GM21737 (cell line): ENCODE results near the gene CBLL1.

ENCODE experiments used
- ATAC-seq: cut with Tn5 transposase; IDR thresholded peaks from one replicate; pipeline ENCODE4 v1.9.1; 2021; ENCODE audit warnings: mild to moderate bottlenecking, moderate library complexity; ENCODE audit not compliant: unreplicated experiment

CBLL1 gene

GRCh38 chr7:107742678-107743566 is 1.0 kb upstream of the CBLL1 start:
- ATAC-seq, result peak; percentile 37

GRCh38 chr7:107744345-107744750 is 406 bp downstream of the CBLL1 start:
- ATAC-seq, result peak; percentile 37

GRCh38 chr7:107746006-107746405 is 2.1 kb downstream of the CBLL1 start:
- no peak for ATAC-seq

- no peak for ATAC-seq
Observed at GRCh38 chr7:107751113-107751512, 7.2 kb downstream of the CBLL1 start.

GRCh38 chr7:107754642-107755041 is 10.7 kb downstream of the CBLL1 start:
- no peak for ATAC-seq

- no peak for ATAC-seq
Observed at GRCh38 chr7:107758667-107759066, 14.7 kb downstream of the CBLL1 start.

GRCh38 chr7:107767391-107767790 is 23.4 kb downstream of the CBLL1 start:
- no peak for ATAC-seq

- no peak for ATAC-seq
Observed at GRCh38 chr7:107768263-107768662, 24.3 kb downstream of the CBLL1 start.

GRCh38 chr7:107773027-107773426 is 29.1 kb downstream of the CBLL1 start:
- ATAC-seq, result no peak

GRCh38 chr7:107777702-107778101 is 33.8 kb downstream of the CBLL1 start:
- no peak for ATAC-seq

GRCh38 chr7:107778283-107778682 is 34.3 kb downstream of the CBLL1 start:
- ATAC-seq, result no peak

GRCh38 chr7:107779647-107780099 is 35.7 kb downstream of the CBLL1 start:
- no peak for ATAC-seq

DNA sequence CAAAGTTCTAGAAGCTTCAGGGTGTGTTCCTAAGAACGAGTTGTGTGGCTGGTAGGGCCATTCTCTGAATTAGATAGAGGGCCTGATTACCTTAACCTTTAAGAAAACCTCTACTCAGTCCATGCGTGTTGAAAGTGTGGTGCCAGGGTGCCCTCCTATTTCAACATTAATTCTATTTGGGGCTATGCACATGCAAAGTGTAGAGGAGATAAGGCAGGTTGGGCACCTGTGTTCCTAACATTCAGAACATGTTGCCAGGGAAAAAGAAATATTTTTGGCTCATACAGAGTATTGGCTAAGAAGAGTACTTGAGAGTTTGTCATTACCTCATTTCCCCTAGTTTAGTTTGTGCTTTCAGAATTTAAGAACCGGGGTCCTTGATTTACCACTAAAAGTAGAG is 38.4 kb downstream of the CBLL1 start:
- no peak for ATAC-seq

DNA sequence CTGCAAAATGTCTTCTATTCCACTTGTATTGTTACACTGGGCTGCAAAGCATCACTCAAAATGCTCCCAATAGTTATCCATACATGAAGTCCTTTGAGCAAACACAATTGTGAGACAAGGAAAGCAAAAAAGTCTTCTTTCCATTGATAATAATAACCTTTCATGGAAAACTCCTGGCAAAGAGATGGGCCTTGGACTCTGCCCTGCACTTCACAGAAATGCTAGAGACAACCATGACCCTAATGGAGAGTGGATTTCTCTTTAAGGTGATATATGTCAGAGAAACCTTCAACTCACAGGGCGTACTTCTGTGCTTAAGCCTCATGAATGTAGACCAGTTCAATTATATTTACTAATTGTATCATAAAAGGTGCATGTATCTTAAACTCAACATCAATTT is 39.7 kb downstream of the CBLL1 start:
- no peak for ATAC-seq

DNA sequence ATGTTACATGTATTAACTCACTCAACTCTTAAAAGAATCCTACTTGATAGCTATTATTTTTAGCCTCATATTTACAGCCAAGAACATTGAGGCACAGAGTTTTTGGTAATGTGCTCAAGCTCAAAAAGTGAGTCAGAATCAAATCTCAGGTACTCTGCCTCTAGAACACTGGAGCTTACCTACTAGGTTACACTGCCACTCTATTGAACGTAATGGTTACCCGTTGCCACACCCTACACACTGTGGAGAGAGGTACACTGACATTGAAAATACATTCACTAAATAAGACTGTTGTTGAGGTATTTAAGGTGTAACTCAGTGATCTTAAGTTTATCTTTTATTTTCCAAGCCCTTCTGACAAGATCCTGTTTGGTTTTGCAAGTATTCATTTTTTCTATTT is 41.2 kb downstream of the CBLL1 start:
- ATAC-seq, result no peak

DNA sequence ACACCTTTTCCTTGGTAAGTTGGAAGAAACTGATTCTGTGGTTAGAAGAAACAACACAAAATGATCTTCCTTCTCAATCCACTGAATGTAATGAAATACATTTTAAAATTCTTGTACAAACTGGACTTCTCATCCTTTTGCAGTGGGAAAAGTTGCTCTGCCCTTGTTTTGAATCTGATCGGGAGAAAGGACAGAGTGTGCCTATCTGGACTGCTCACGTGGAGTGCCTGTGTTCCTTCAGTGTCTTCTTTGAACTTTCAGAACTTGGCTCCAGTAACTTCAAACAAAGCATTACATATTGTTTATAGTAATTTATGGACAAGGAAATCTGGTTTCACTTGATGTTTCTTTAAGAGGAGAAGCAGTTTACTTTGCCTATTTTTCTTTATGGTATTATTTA is 42.0 kb downstream of the CBLL1 start:
- ATAC-seq, result no peak

GRCh38 chr7:107788216-107788615 is 44.3 kb downstream of the CBLL1 start:
- ATAC-seq, result no peak

DNA sequence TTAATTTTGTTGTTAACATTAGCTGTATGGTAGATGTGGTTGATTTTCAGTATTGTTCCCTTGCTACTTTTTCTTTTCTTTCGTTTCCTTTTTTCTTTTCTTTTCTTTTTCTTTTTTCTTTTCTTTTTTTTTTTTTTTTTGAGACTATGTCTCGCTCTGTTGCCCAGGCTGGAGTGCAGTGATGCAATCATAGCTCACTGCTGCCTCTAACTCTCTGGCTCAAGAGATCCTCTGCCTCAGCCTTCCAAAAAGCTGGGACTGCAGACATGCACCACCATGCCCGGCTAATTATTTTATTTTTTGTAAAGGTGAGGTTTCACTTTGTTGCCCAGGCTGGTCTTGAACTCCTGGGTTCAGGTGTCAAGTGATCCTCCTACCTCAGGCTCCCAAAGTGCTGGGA is 44.7 kb downstream of the CBLL1 start:
- ATAC-seq, result no peak

DNA sequence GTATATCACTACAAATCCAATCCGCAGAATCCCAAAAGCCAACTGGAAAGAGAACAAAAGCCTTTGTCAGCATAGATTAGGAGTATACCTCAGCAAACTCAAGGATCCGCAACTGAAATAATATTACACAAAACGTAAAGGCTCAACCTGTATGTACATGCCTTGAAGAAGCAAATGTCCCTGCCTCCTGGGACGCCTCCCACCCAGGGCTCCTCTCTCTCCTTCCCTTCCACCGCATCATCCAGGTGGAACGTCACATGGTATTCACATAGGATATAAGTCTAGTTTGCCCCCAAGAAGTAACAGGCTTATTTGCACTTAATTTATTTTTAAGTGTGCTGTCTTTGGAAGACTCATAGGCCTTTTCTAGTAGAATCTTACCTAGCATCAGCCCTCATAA is 45.7 kb downstream of the CBLL1 start:
- ATAC-seq, result no peak

DNA sequence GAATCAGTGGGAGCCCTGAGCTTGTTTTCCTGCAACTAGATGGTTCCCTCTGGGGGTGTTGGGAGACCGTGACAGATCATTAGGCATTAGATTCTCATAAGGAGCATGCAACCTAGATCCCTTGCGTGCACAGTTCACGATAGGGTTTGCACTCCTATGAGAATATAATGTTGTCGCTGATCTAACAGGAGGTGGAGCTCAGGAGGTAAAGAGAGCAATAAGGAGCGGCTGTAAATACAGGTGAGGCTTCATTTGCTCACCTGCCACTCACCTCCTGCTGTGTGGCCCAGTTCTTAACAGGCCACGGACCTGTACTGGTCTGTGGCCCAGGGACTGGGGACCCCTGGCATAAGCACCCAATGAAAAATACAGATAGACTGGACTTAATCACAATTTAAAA is 48.4 kb downstream of the CBLL1 start:
- no peak for ATAC-seq

GRCh38 chr7:107799647-107800264 is 55.8 kb downstream of the CBLL1 start:
- no peak for ATAC-seq

GRCh38 chr7:107803009-107803610 is 59.2 kb downstream of the CBLL1 start, which contains the start of gene SLC26A3:
SLC26A3 (minus strand) TSS chr7:107803223; CDS start chr7:107794509, 8,714 bp downstream.
- no peak for ATAC-seq
